Trophoblast cell (in vitro differentiated cells and primary cell): ENCODE data around the gene SDC3.

ENCODE experiments used
- DNase-seq, 2 donors: peaks; one replicate each; pipeline ENCODE4 v3.0.0-alpha.2; 2016
- H2AFZ ChIP-seq: 2 replicates; pipeline ENCODE4 v1.6.1; 2013; ENCODE audit warnings: low read length, moderate library complexity, mild to moderate bottlenecking; ENCODE audit not compliant: insufficient read depth, poor library complexity
- H2AK5ac ChIP-seq: 2 replicates; pipeline ENCODE4 v1.6.1; 2013; ENCODE audit warnings: mild to moderate bottlenecking, low read length
- H2BK120ac ChIP-seq: 2 replicates; pipeline ENCODE4 v1.6.1; 2013; ENCODE audit warnings: low read length, mild to moderate bottlenecking, moderate library complexity; ENCODE audit not compliant: insufficient read depth, poor library complexity
- H2BK12ac ChIP-seq: 2 replicates; pipeline ENCODE4 v1.6.1; 2013; ENCODE audit warnings: mild to moderate bottlenecking, low read length, moderate library complexity
- H2BK5ac ChIP-seq: 2 replicates; pipeline ENCODE4 v1.6.1; 2013; ENCODE audit warnings: low read length, low read depth, moderate library complexity, mild to moderate bottlenecking; ENCODE audit not compliant: poor library complexity
- H3K14ac ChIP-seq: 2 replicates; pipeline ENCODE4 v1.6.1; 2013; ENCODE audit warnings: mild to moderate bottlenecking, low read length
- H3K18ac ChIP-seq: 2 replicates; pipeline ENCODE4 v1.6.1; 2013; ENCODE audit warnings: mild to moderate bottlenecking, low read length
- H3K23ac ChIP-seq: 2 replicates; pipeline ENCODE4 v1.6.1; 2013; ENCODE audit warnings: low read length
- H3K27ac ChIP-seq: 2 replicates; pipeline ENCODE4 v1.5.1; 2013; ENCODE audit warnings: low read depth, mild to moderate bottlenecking, inconsistent platforms, low read length, moderate library complexity
- H3K27me3 ChIP-seq: 2 replicates; pipeline ENCODE4 v1.6.1; 2013; ENCODE audit warnings: inconsistent platforms, mild to moderate bottlenecking, low read length, moderate library complexity; ENCODE audit not compliant: insufficient read depth
- H3K36me3 ChIP-seq, 2 experiments: 1 replicate in 1 of 2; 2 replicates in 1 of 2; pipeline ENCODE4 v1.6.1; 2013; ENCODE audit warnings: low read length in 2 of 2, mild to moderate bottlenecking in 2 of 2, moderate library complexity in 1 of 2; ENCODE audit not compliant: insufficient read depth in 2 of 2, control insufficient read depth in 1 of 2
- H3K4ac ChIP-seq: 2 replicates; pipeline ENCODE4 v1.6.1; 2013; ENCODE audit warnings: low read depth, mild to moderate bottlenecking, low read length, moderate library complexity
- H3K4me1 ChIP-seq, 2 experiments: 1 replicate in 1 of 2; 2 replicates in 1 of 2; pipeline ENCODE4 v1.6.1; 2013; ENCODE audit warnings: low read length in 2 of 2, mild to moderate bottlenecking in 2 of 2, moderate library complexity in 1 of 2; ENCODE audit not compliant: insufficient read depth in 2 of 2, control insufficient read depth in 1 of 2
- H3K4me2 ChIP-seq: 2 replicates; pipeline ENCODE4 v1.6.1; 2013; ENCODE audit warnings: inconsistent platforms, mild to moderate bottlenecking, low read length, moderate library complexity
- H3K4me3 ChIP-seq: 2 replicates; pipeline ENCODE4 v1.5.1; 2013; ENCODE audit warnings: mild to moderate bottlenecking, low read depth, low read length, inconsistent platforms
- H3K79me1 ChIP-seq: one replicate; pipeline ENCODE4 v1.6.1; 2013; ENCODE audit warnings: low read length
- H3K79me2 ChIP-seq: 2 replicates; pipeline ENCODE4 v1.6.1; 2013; ENCODE audit warnings: low read length, mild to moderate bottlenecking; ENCODE audit not compliant: control insufficient read depth, insufficient read depth, poor library complexity
- H3K9ac ChIP-seq: 2 replicates; pipeline ENCODE4 v1.6.1; 2013; ENCODE audit warnings: mild to moderate bottlenecking, low read length
- H3K9me3 ChIP-seq: 2 replicates; pipeline ENCODE4 v1.6.1; 2013; ENCODE audit warnings: low read depth, mild to moderate bottlenecking, control low read depth, inconsistent platforms, low read length; ENCODE audit not compliant: insufficient read depth
- H4K12ac ChIP-seq: 2 replicates; pipeline ENCODE4 v1.6.1; 2013; ENCODE audit warnings: low read depth, mild to moderate bottlenecking, low read length, moderate library complexity
- H4K8ac ChIP-seq: 2 replicates; pipeline ENCODE4 v1.6.1; 2013; ENCODE audit warnings: low read depth, mild to moderate bottlenecking, low read length, moderate library complexity
- H4K91ac ChIP-seq: one replicate; pipeline ENCODE4 v1.6.1; 2013; ENCODE audit warnings: low read depth, mild to moderate bottlenecking, low read length, moderate library complexity
- WGBS: extraction: QIAGEN DNeasy Blood & Tissue Kit; methylation state at CpG from one replicate; pipeline ENCODE4 v1.1.7; 2013; ENCODE audit warnings: missing lambda C conversion rate; ENCODE audit not compliant: insufficient read length, insufficient coverage; ENCODE audit errors: extremely low coverage; 5-methylcytosine and 5-hydroxymethylcytosine counted together

Gene SDC3

DNA sequence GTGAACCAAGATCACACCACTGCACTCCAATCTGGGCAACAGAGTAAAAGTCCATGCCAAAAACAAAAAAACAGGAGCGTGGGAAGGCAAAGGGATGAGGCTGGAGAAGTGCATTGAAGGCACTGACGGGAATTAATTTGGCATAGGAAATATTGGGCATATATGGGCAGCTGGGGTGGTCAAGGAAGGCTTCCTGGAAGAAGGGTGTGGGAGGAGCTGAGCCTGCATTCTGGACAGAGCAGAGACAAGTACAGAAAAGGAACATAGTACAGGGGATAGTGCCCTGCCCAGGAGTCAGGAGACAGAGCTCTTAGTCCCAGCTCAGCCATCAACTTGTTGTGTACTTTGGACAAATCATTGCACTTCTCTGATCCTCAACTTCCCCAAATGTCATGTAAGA, 11.7 kb downstream of the SDC3 start:
- no peak overlapping the region for H3K9ac ChIP-seq
- no peak overlapping the region for H3K4me2 ChIP-seq
- H2AK5ac ChIP-seq, result no peak overlapping the region
- H2BK12ac ChIP-seq, result no peak overlapping the region
- no peak overlapping the region for H3K4ac ChIP-seq
- H2BK5ac ChIP-seq, result no peak overlapping the region
- H3K18ac ChIP-seq, result no peak overlapping the region
- WGBS, result no CpG with 5 or more reads among the region's 2 CpGs
- no peak overlapping the region for H2BK120ac ChIP-seq
- H2AFZ ChIP-seq, result no peak overlapping the region
- peaks cover 8% of the 10 kb centered on the region for H3K9me3 ChIP-seq
- H3K27ac ChIP-seq, result no peak overlapping the region
- DNase-seq, result no peak
- H3K36me3 ChIP-seq, result peaks cover 4 to 7% of the 10 kb centered on the region in 2 experiments
- no peak overlapping the region for H3K23ac ChIP-seq
- H3K27me3 ChIP-seq, result no peaks in the 10 kb centered on the region
- H4K91ac ChIP-seq, result no peak overlapping the region
- H3K14ac ChIP-seq, result no peak overlapping the region
- H3K4me1 ChIP-seq, result peaks cover 0 to 6% of the 10 kb centered on the region in 2 experiments
- peaks cover 1% of the 10 kb centered on the region for H3K79me1 ChIP-seq
- no peak overlapping the region for H3K4me3 ChIP-seq
- no peak overlapping the region for H4K12ac ChIP-seq
- peaks cover 2% of the 10 kb centered on the region for H3K79me2 ChIP-seq
- H4K8ac ChIP-seq, result no peak overlapping the region

DNA sequence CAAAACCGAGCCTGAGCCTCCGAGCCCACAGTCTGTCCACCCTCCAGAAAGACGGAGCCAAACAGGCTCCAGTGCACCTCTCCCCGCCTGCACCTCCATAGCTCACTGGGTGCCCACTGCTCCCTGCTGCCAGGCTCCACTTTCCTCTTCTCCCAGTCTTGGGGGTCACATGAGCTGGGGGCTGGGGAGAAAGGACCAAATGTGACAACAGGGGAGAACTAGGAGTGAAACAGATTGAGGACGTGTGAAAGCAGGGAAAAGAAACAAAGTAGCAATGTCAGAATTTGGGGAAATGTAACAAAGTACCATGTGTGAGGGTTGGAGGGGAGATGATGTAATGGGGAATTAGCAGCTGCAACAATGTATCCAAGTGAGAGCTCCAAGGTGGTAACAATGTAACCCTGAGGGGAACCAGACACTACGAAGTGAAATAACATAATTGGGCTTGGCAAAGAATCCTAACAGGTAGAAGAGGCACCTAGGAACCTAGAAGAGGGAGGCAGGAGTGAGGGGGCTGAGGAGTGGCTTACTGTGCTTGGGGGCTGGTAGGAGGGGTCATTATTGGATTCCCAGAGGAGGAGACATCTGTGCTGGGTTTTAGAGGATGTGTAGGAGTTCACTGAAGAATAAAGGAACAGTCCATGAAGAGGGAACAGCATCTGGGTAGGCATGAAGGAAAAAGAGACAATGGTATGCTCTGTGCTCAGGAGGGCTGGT, 12.5 kb downstream of the SDC3 start:
- WGBS, result no CpG with 5 or more reads among the region's 6 CpGs
- Histone ChIP-seq H3K27me3 (no peaks in the 10 kb centered on the region), H4K12ac (no peak overlapping the region), H2BK12ac (no peak overlapping the region), H3K36me3 (peaks cover 4 to 7% of the 10 kb centered on the region in 2 experiments), H3K9me3 (peaks cover 8% of the 10 kb centered on the region), H2BK120ac (no peak overlapping the region), H2AK5ac (no peak overlapping the region), H2BK5ac (no peak overlapping the region), H2AFZ (no peak overlapping the region), H3K14ac (no peak overlapping the region), H3K79me2 (peaks cover 2% of the 10 kb centered on the region), H3K27ac (no peak overlapping the region), H3K4ac (no peak overlapping the region), H3K4me3 (no peak overlapping the region), H3K4me2 (no peak overlapping the region), H3K4me1 (peaks cover 0 to 5% of the 10 kb centered on the region in 2 experiments), H3K9ac (no peak overlapping the region), H4K91ac (no peak overlapping the region), H3K18ac (no peak overlapping the region), H3K79me1 (no peaks in the 10 kb centered on the region), H3K23ac (no peak overlapping the region), H4K8ac (no peak overlapping the region)
- no peak for DNase-seq

DNA sequence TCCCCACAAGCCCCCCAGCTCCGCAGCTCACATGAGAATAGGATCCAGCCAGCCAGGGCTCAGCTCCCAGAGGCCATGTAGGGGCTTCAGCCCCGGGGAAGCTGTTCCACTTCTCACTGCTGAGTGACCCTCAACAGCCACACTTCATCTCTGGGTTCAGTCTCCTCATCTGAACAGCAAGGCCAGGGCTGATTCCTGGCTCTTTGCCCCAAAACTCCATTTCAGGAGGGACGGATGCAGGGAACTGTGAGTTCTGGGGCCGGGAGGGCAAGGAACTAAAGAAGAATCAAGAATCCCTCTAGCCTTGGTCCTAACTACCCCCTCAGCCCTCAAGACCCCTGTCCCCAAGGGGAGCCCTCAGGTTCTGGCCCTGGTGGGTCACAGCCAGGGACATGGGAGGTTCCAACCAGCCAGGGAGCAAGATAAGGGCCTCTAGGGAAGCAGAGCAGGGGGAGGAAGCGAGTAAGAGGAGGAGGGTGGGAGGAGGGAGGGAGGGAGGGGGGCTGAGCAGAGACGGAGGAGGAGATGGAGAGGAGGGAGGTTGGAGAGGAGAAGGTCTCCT, 13.1 kb downstream of the SDC3 start:
- Histone ChIP-seq H3K4me1 (peaks cover 0 to 5% of the 10 kb centered on the region in 2 experiments), H3K9ac (no peak overlapping the region), H3K79me2 (peaks cover 2% of the 10 kb centered on the region), H3K4ac (no peak overlapping the region), H2BK120ac (no peak overlapping the region), H3K9me3 (peaks cover 8% of the 10 kb centered on the region), H3K36me3 (peaks cover 4 to 7% of the 10 kb centered on the region in 2 experiments), H3K14ac (no peak overlapping the region), H3K23ac (no peak overlapping the region), H4K91ac (no peak overlapping the region), H3K18ac (no peak overlapping the region), H3K4me2 (no peak overlapping the region), H2AFZ (no peak overlapping the region), H3K27me3 (no peaks in the 10 kb centered on the region), H4K8ac (no peak overlapping the region), H4K12ac (no peak overlapping the region), H3K27ac (no peak overlapping the region), H2BK12ac (no peak overlapping the region), H2AK5ac (no peak overlapping the region), H2BK5ac (no peak overlapping the region), H3K4me3 (no peak overlapping the region), H3K79me1 (no peaks in the 10 kb centered on the region)
- no CpG with 5 or more reads among the region's 6 CpGs for WGBS
- no peak for DNase-seq

DNA sequence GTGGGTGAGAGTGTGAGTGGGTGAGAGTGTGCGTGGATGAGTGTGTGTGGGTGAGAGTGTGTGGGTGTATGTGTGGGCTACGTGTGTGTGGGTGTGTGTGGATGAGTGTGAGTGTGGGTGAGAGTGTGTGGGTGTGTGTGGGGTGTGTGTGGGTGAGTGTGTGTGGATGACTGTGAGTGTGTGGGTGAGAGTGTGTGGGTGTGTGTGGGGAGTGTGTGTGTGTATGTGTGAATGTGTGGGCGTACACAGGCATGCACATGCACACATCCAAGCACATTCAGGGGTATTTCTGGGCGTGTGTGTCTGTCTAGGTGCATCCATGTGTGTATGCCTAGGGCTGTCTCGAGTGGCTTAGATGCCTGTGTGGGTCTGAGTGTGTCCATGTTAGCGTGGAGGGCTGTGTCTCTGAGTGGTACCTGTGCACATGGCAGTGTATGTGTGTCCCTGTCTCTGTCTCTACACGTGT, 14.0 kb downstream of the SDC3 start:
- H3K18ac ChIP-seq, result no peak overlapping the region
- H4K8ac ChIP-seq, result no peak overlapping the region
- no peak overlapping the region for H3K4me2 ChIP-seq
- H3K27ac ChIP-seq, result no peak overlapping the region
- H3K79me2 ChIP-seq, result peaks cover 2% of the 10 kb centered on the region
- 100% methylated on average over 2 of the region's 7 CpGs for WGBS
- DNase-seq, result no peak
- no peak overlapping the region for H2AK5ac ChIP-seq
- peaks cover 8% of the 10 kb centered on the region for H3K9me3 ChIP-seq
- H3K23ac ChIP-seq, result peak overlapping the region; percentile 50
- peak overlapping the region; percentile 20 for H3K4me3 ChIP-seq
- H3K79me1 ChIP-seq, result no peaks in the 10 kb centered on the region
- H3K36me3 ChIP-seq, result peaks cover 4% of the 10 kb centered on the region in 2 experiments
- peaks cover 0 to 5% of the 10 kb centered on the region in 2 experiments for H3K4me1 ChIP-seq
- no peak overlapping the region for H3K14ac ChIP-seq
- H2BK5ac ChIP-seq, result no peak overlapping the region
- no peak overlapping the region for H4K12ac ChIP-seq
- no peak overlapping the region for H2BK12ac ChIP-seq
- no peak overlapping the region for H4K91ac ChIP-seq
- H3K27me3 ChIP-seq, result no peaks in the 10 kb centered on the region
- H3K4ac ChIP-seq, result no peak overlapping the region
- no peak overlapping the region for H2AFZ ChIP-seq
- no peak overlapping the region for H2BK120ac ChIP-seq
- H3K9ac ChIP-seq, result no peak overlapping the region
